SK-N-MC (cell line): ENCODE data around the gene WDR64.

Experiments used
- EZH2 ChIP-seq: fragments of 200-600 bp; sonication (generic); IDR thresholded peaks from one replicate; pipeline ENCODE4 v1.6.1; 2017; ENCODE audit warnings: antibody characterized with exemption
- FOXP2 ChIP-seq: optimal IDR thresholded peaks from 2 replicates; pipeline ENCODE3; 2011; ENCODE audit warnings: mild to moderate bottlenecking, moderate library complexity; ENCODE audit not compliant: insufficient read depth; ENCODE audit errors: extremely low read length, control extremely low read depth
- POLR2AphosphoS5 ChIP-seq: IDR thresholded peaks from 2 replicates; pipeline ENCODE4 v1.6.1; 2012; ENCODE audit warnings: mild to moderate bottlenecking, low read depth, low read length, borderline replicate concordance

- TF ChIP-seq EZH2 (no peak), POLR2AphosphoS5 (no peak), FOXP2 (no peak)
These were observed 27.3 kb downstream of the WDR64 start for GRCh38 chr1:241679404-241679803.
